GM23338 (cell line): ENCODE results near the gene NRROS. TPM values are rescaled to one million over a fixed set of nuclear protein-coding genes. Genes with fewer than 3 reads are reported as not detected.

ENCODE experiments used
- ATAC-seq: fragments of 200-7000 bp; cut with Tn5 transposase; 3 replicates; pipeline ENCODE4 v1.9.1; 2020
- DNase-seq: peaks from one replicate; pipeline ENCODE4 v3.0.0-alpha.2; 2015; ENCODE audit warnings: low spot score
- H2AFZ ChIP-seq: fragments of 200-600 bp; sonication (generic); 2 replicates; pipeline ENCODE4 v1.8.0; 2016; ENCODE audit warnings: antibody characterized with exemption, mild to moderate bottlenecking, moderate library complexity
- H3F3A ChIP-seq: fragments of 200-600 bp; sonication (generic); replicated peaks from 2 replicates; pipeline ENCODE4 v1.8.0; 2017; ENCODE audit warnings: antibody characterized with exemption, mixed run types, low read depth
- H3K27ac ChIP-seq: fragments of 200-600 bp; sonication (generic); 2 replicates; pipeline ENCODE4 v1.6.1; 2016; ENCODE audit warnings: low read depth
- H3K27me3 ChIP-seq: fragments of 200-600 bp; sonication (generic); 2 replicates; pipeline ENCODE4 v1.8.0; 2016; ENCODE audit warnings: mild to moderate bottlenecking, mixed run types, moderate library complexity; ENCODE audit not compliant: insufficient read depth
- H3K36me3 ChIP-seq: fragments of 200-600 bp; sonication (generic); 2 replicates; pipeline ENCODE4 v1.8.0; 2016; ENCODE audit warnings: mild to moderate bottlenecking; ENCODE audit not compliant: insufficient read depth
- H3K4me1 ChIP-seq: fragments of 200-600 bp; sonication (generic); 2 replicates; pipeline ENCODE4 v1.8.0; 2016; ENCODE audit warnings: mild to moderate bottlenecking, moderate library complexity; ENCODE audit not compliant: insufficient read depth
- H3K4me2 ChIP-seq: fragments of 200-600 bp; sonication (generic); 2 replicates; pipeline ENCODE4 v1.7.1; 2017; ENCODE audit warnings: mixed run types
- H3K4me3 ChIP-seq: fragments of 200-600 bp; sonication (generic); 2 replicates; pipeline ENCODE4 v1.6.1; 2016; ENCODE audit warnings: mixed run types
- H3K79me2 ChIP-seq: fragments of 200-600 bp; sonication (generic); replicated peaks from 2 replicates; pipeline ENCODE4 v1.8.0; 2017; ENCODE audit warnings: mild to moderate bottlenecking; ENCODE audit not compliant: insufficient read depth
- H3K9me2 ChIP-seq: fragments of 200-600 bp; sonication (generic); 2 replicates; pipeline ENCODE4 v1.8.0; 2017; ENCODE audit not compliant: insufficient read depth
- H4K20me1 ChIP-seq: fragments of 200-600 bp; sonication (generic); replicated peaks from 2 replicates; pipeline ENCODE4 v1.8.0; 2017; ENCODE audit warnings: mild to moderate bottlenecking; ENCODE audit not compliant: insufficient read depth
- H3K27ac Mint-ChIP-seq: 2 replicates; pipeline ENCODE4 v1.8.0; 2020; ENCODE audit warnings: inconsistent platforms, mild to moderate bottlenecking, moderate library complexity, mixed read lengths
- H3K27me3 Mint-ChIP-seq: 3 replicates; pipeline ENCODE4 v1.8.0; 2022; ENCODE audit warnings: low read depth, mild to moderate bottlenecking, moderate library complexity, mixed read lengths, inconsistent platforms; ENCODE audit not compliant: insufficient read depth, poor library complexity
- H3K36me3 Mint-ChIP-seq: 3 replicates; pipeline ENCODE4 v1.8.0; 2021; ENCODE audit warnings: low read depth, mild to moderate bottlenecking, inconsistent platforms, moderate library complexity, mixed read lengths
- H3K4me1 Mint-ChIP-seq: 3 replicates; pipeline ENCODE4 v1.8.0; 2020; ENCODE audit warnings: mild to moderate bottlenecking, inconsistent platforms, mixed read lengths
- H3K4me3 Mint-ChIP-seq: 3 replicates; pipeline ENCODE4 v1.8.0; 2021; ENCODE audit warnings: moderate library complexity, mild to moderate bottlenecking, inconsistent platforms, mixed read lengths
- H3K9me3 Mint-ChIP-seq: 3 replicates; pipeline ENCODE4 v1.8.0; 2020; ENCODE audit warnings: moderate library complexity, mild to moderate bottlenecking, inconsistent platforms, mixed read lengths
- CTCF ChIP-seq, 2 experiments: fragments of 200-600 bp in 1 of 2; sonication (generic) in 1 of 2; conservative IDR thresholded peaks; 2 replicates each; pipeline versions ENCODE4 v1.5.1 to v1.6.1; 2016 to 2017; ENCODE audit warnings: antibody characterized with exemption in 2 of 2, low read depth in 2 of 2, mild to moderate bottlenecking in 2 of 2, moderate library complexity in 1 of 2
- EZH2 ChIP-seq: fragments of 200-600 bp; sonication (generic); IDR thresholded peaks from one replicate; pipeline ENCODE4 v1.8.0; 2017; ENCODE audit warnings: antibody characterized with exemption, mild to moderate bottlenecking, low read depth; ENCODE audit not compliant: unreplicated experiment
- JUNB ChIP-seq: IDR thresholded peaks from one replicate; pipeline ENCODE4 v1.6.1; 2016; ENCODE audit warnings: antibody characterized with exemption; ENCODE audit not compliant: unreplicated experiment
- POLR2AphosphoS5 ChIP-seq: IDR thresholded peaks from 2 replicates; pipeline ENCODE4 v1.6.1; 2016; ENCODE audit warnings: antibody characterized with exemption, low read depth
- REST ChIP-seq: IDR thresholded peaks from one replicate; pipeline ENCODE4 v1.6.1; 2018; ENCODE audit warnings: antibody characterized with exemption; ENCODE audit not compliant: unreplicated experiment
- STAT1 ChIP-seq: IDR thresholded peaks from one replicate; pipeline ENCODE4 v1.6.1; 2016; ENCODE audit warnings: antibody characterized with exemption; ENCODE audit not compliant: unreplicated experiment
- ZNF114 ChIP-seq: fragments of 250-450 bp; sonication (Bioruptor Pico); IDR thresholded peaks from 2 replicates; pipeline ENCODE4 v1.5.0; 2020; ENCODE audit warnings: mild to moderate bottlenecking, moderate library complexity
- ZNF331 ChIP-seq: fragments of 250-450 bp; sonication (Bioruptor Pico); IDR thresholded peaks from 2 replicates; pipeline ENCODE4 v1.5.0; 2020; ENCODE audit warnings: low read depth, mild to moderate bottlenecking, moderate library complexity
- polyA plus RNA-seq: library from polyadenylated mRNA; unstranded; fragments of >200 nt; fragmentation: Nextera tagmentation; extraction: Ambion mirVana; gene quantifications from 2 replicates; pipeline ENCODE4 v1.2.1, GENCODE V29; 2016
- total RNA-seq: library from RNA; depleted of rRNA; stranded (reverse); fragments of >200 nt; shearing (Covaris generic); gene quantifications from 2 replicates; pipeline ENCODE4 v1.2.3, GENCODE V29; 2014

NRROS gene
- total and polyA plus RNA-seq, 2 experiments from 2014 or later, result 2.3 to 8.5 TPM

GRCh38 chr3:196645096-196645495, 5.6 kb downstream of the NRROS start:
- Histone ChIP-seq H3K4me1 (peaks cover 36% of the 10 kb centered on the region), H3K9me2 (no peaks in the 10 kb centered on the region), H3K27ac (no peak overlapping the region; the same call in 1 of the 2 replicates), H3K36me3 (no peaks in the 10 kb centered on the region), H4K20me1 (no peaks in the 10 kb centered on the region), H2AFZ (no peak overlapping the region), H3F3A (peaks cover 8% of the 10 kb centered on the region; the same call in 1 of the 2 replicates), H3K79me2 (no peaks in the 10 kb centered on the region), H3K4me2 (no peak overlapping the region), H3K4me3 (no peak overlapping the region), H3K27me3 (0 out of 2 replicates have a peak, but pooled peaks cover 3% of the 10 kb centered on the region)
- Mint-ChIP-seq H3K27me3 (peaks cover 16% of the 10 kb centered on the region), H3K36me3 (peaks cover 3% of the 10 kb centered on the region; the same call in 1 of the 3 replicates), H3K4me3 (no peak overlapping the region), H3K4me1 (peaks cover 38% of the 10 kb centered on the region), H3K9me3 (no peaks in the 10 kb centered on the region), H3K27ac (no peak overlapping the region)
- DNase-seq (no peak), ATAC-seq (no peak)
- TF ChIP-seq CTCF (conservative IDR thresholded peaks at IDR 0.05; ENCODE audit: low read depth in 2 of 2), result no peak
- TF ChIP-seq STAT1, result no peak
- TF ChIP-seq REST, result no peak
- TF ChIP-seq ZNF331 (CRISPR knock-in tag), result no peak
- no peak for TF ChIP-seq JUNB
- no peak for TF ChIP-seq EZH2

GRCh38 chr3:196645897-196646665, 6.6 kb downstream of the NRROS start:
- H3K4me1 ChIP-seq, result peaks cover 36% of the 10 kb centered on the region
- Mint-ChIP-seq H3K4me1 (peaks cover 40% of the 10 kb centered on the region), H3K9me3 (no peaks in the 10 kb centered on the region), H3K4me3 (no peak overlapping the region), H3K27me3 (peaks cover 14% of the 10 kb centered on the region), H3K27ac (no peak overlapping the region), H3K36me3 (peaks cover 3% of the 10 kb centered on the region; the same call in 1 of the 3 replicates)
- H3K36me3 ChIP-seq, result no peaks in the 10 kb centered on the region
- H3K4me3 ChIP-seq, result no peak overlapping the region
- H4K20me1 ChIP-seq, result no peaks in the 10 kb centered on the region
- no peaks in the 10 kb centered on the region for H3K79me2 ChIP-seq
- no peak overlapping the region for H2AFZ ChIP-seq
- H3K9me2 ChIP-seq, result no peaks in the 10 kb centered on the region
- H3K4me2 ChIP-seq, result 0 out of 2 replicates have a peak overlapping the region, but pooled peaks have one; percentile 8
- ATAC-seq (no peak), DNase-seq (no peak)
- no peaks in the 10 kb centered on the region for H3K27me3 ChIP-seq
- H3K27ac ChIP-seq, result no peak overlapping the region
- H3F3A ChIP-seq, result peaks cover 5% of the 10 kb centered on the region; the same call in 1 of the 2 replicates
- TF ChIP-seq ZNF114 (CRISPR knock-in tag) (no peak), CTCF (conservative IDR thresholded peaks at IDR 0.05; ENCODE audit: low read depth in 2 of 2) (no peak), REST (no peak), POLR2AphosphoS5 (no peak)
